GM21717 (cell line): ENCODE measurements around the gene TTC12.
A peak's percentile ranks its signal among the peaks of the same experiment; 100 is the strongest.

ENCODE experiments used
- ATAC-seq: cut with Tn5 transposase; IDR thresholded peaks from one replicate; pipeline ENCODE4 v1.9.1; 2021; ENCODE audit warnings: mild to moderate bottlenecking, moderate library complexity; ENCODE audit not compliant: unreplicated experiment

TTC12 gene

GRCh38 chr11:113314389-113315301 lies at the start of gene TTC12:
TSS of gene TTC12 (plus strand) at chr11:113314583. CDS start at chr11:113316258, 1,675 bp downstream.
- ATAC-seq = peak; percentile 99

- ATAC-seq = no peak
These were observed 49.0 kb upstream of the TTC12 start for GRCh38 chr11:113265362-113265761.

- ATAC-seq = no peak
These were observed 46.9 kb upstream of the TTC12 start for GRCh38 chr11:113267493-113267892.

GRCh38 chr11:113269096-113269495 lies 45.3 kb upstream of the TTC12 start:
- ATAC-seq = no peak

GRCh38 chr11:113269636-113270035 lies 44.7 kb upstream of the TTC12 start:
- no peak for ATAC-seq

GRCh38 chr11:113270080-113270479 lies 44.3 kb upstream of the TTC12 start:
- ATAC-seq = no peak

GRCh38 chr11:113271551-113272245 lies 42.7 kb upstream of the TTC12 start:
- no peak for ATAC-seq

- no peak for ATAC-seq
These were observed 42.1 kb upstream of the TTC12 start for GRCh38 chr11:113272281-113272680.

- ATAC-seq = no peak
These were observed 41.3 kb upstream of the TTC12 start for GRCh38 chr11:113272927-113273615.

GRCh38 chr11:113273720-113274119 lies 40.7 kb upstream of the TTC12 start:
- ATAC-seq = no peak

GRCh38 chr11:113274713-113275582 lies 39.4 kb upstream of the TTC12 start:
- ATAC-seq = no peak

- ATAC-seq = no peak
These were observed 38.8 kb upstream of the TTC12 start for GRCh38 chr11:113275602-113276001.

GRCh38 chr11:113276466-113276865 lies 37.9 kb upstream of the TTC12 start:
- no peak for ATAC-seq

GRCh38 chr11:113277907-113278306 lies 36.5 kb upstream of the TTC12 start:
- no peak for ATAC-seq

GRCh38 chr11:113278481-113278880 lies 35.9 kb upstream of the TTC12 start:
- no peak for ATAC-seq

GRCh38 chr11:113278925-113279324 lies 35.5 kb upstream of the TTC12 start:
- ATAC-seq = no peak

- no peak for ATAC-seq
These were observed 34.8 kb upstream of the TTC12 start for GRCh38 chr11:113279591-113279990.

- no peak for ATAC-seq
These were observed 33.2 kb upstream of the TTC12 start for GRCh38 chr11:113281052-113281725.

GRCh38 chr11:113282898-113283437 lies 31.4 kb upstream of the TTC12 start:
- no peak for ATAC-seq

- ATAC-seq = no peak
These were observed 30.5 kb upstream of the TTC12 start for GRCh38 chr11:113283881-113284280.
